Mammary epithelial cell (primary cell): ENCODE data around the gene SPARC.
"Not testable (repeated sequence)": the region's sequence is repeated elsewhere in the genome, so short reads cannot be mapped to it uniquely, and the experiment has no call there.

Experiments
- CTCF ChIP-seq, 2 donors: IDR thresholded peaks in 1 of 2; conservative IDR thresholded peaks in 1 of 2; 2 replicates each; pipeline ENCODE4 v1.5.1; 2011 to 2012; ENCODE audit warnings: inconsistent platforms in 2 of 2, low read length in 2 of 2, mild to moderate bottlenecking in 2 of 2, control low read depth in 1 of 2, low read depth in 1 of 2; ENCODE audit not compliant: insufficient read depth in 1 of 2; ENCODE audit errors: extremely low read depth in 1 of 2
- EZH2 ChIP-seq: IDR thresholded peaks from 2 replicates; pipeline ENCODE4 v1.6.1; 2012; ENCODE audit warnings: low read length, inconsistent platforms, borderline replicate concordance

DNA sequence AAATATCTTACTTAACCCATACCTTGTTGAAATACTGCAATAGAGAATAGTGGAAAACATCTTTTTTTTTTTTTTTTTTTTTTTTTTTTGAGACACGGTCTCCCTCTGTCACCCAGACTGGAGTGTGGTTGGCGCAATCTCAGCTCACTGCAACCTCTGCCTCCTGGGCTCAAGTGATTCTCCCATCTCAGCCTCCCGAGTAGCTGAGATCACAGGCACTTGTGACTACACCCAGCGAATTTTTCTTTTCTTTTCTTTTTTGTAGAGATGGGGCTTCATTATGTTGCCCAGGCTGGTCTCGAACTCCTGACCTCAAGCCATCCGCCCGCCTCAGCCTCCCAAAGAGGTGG is 6.6 kb downstream of the SPARC start:
- not testable (repeated sequence) for TF ChIP-seq CTCF (conservative IDR thresholded peaks at IDR 0.05 in 1 of 2, IDR thresholded peaks at IDR 0.05 in 1 of 2; ENCODE audit: extremely low read depth in 1 of 2, insufficient read depth in 1 of 2, low read depth in 1 of 2, low read length in 2 of 2); EZH2
